Mesodermal cell (in vitro differentiated cells): Measurements from ENCODE around the gene KAT2B.

Experiments
- H3K27ac ChIP-seq: 2 replicates; pipeline ENCODE4 v1.7.0; 2013; ENCODE audit warnings: mild to moderate bottlenecking, low read depth, low read length, moderate library complexity; ENCODE audit not compliant: severe bottlenecking
- H3K36me3 ChIP-seq: 2 replicates; pipeline ENCODE4 v1.7.1; 2013; ENCODE audit warnings: mild to moderate bottlenecking, low read length, moderate library complexity; ENCODE audit not compliant: control insufficient read depth, insufficient read depth
- H3K4me1 ChIP-seq: one replicate; pipeline ENCODE4 v1.7.1; 2013; ENCODE audit warnings: mild to moderate bottlenecking, low read length; ENCODE audit not compliant: insufficient read depth, control insufficient read depth, poor library complexity, severe bottlenecking
- H3K4me3 ChIP-seq: 2 replicates; pipeline ENCODE4 v1.7.0; 2013; ENCODE audit warnings: low read length, control low read depth, mild to moderate bottlenecking; ENCODE audit not compliant: insufficient read depth, poor library complexity, severe bottlenecking; ENCODE audit errors: extremely low read depth
- H3K9me3 ChIP-seq: 2 replicates; pipeline ENCODE4 v1.7.1; 2013; ENCODE audit warnings: mild to moderate bottlenecking, low read length, moderate library complexity; ENCODE audit not compliant: control insufficient read depth
- WGBS, 2 experiments: methylation state at CpG; one replicate each; pipeline ENCODE4 v1.1.5; 2013; ENCODE audit warnings: missing lambda C conversion rate in 2 of 2; ENCODE audit not compliant: insufficient coverage in 2 of 2; 5-methylcytosine and 5-hydroxymethylcytosine counted together

KAT2B gene

GRCh38 chr3:20121088-20121487, 80.8 kb downstream of the KAT2B start:
- Histone ChIP-seq H3K27ac (no peak overlapping the region), H3K4me3 (no peak overlapping the region)
- WGBS, 2 experiments, result 100% methylated on average over 1 of the region's 3 CpGs

DNA sequence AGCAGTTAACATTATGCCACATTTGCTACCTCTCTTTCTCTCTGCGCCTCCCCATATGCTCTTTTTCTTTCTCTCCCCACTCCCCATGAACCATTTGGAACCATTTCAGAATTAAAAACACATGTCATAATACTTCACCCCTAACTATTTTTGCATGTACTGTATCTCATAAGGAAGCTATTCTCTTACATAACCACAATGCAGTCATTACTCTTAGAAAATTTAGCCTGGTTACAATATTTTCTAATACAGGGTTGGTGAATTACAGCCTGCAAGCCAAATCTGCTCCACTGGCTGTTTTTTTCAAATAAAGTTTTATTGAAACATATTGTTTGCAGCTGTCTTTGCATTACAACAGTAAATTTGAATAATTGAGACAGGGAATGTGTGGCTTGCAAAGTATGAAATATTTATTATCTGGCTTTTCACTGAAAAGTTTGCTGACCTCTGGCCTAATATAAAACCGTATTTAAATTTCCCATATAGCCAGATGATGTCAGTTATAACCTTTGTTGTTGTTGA, 82.9 kb downstream of the KAT2B start:
- Histone ChIP-seq H3K4me3 (no peak overlapping the region), H3K36me3 (no peaks in the 10 kb centered on the region), H3K27ac (no peak overlapping the region), H3K9me3 (no peaks in the 10 kb centered on the region), H3K4me1 (no peaks in the 10 kb centered on the region)
- 100% methylated on average over 1 of the region's 2 CpGs for WGBS, 2 experiments

More at GRCh38 chr3:20121088-20121487, 80.8 kb downstream of the KAT2B start:
- Histone ChIP-seq H3K36me3 (no peaks in the 10 kb centered on the region), H3K9me3 (no peaks in the 10 kb centered on the region), H3K4me1 (no peaks in the 10 kb centered on the region)

DNA sequence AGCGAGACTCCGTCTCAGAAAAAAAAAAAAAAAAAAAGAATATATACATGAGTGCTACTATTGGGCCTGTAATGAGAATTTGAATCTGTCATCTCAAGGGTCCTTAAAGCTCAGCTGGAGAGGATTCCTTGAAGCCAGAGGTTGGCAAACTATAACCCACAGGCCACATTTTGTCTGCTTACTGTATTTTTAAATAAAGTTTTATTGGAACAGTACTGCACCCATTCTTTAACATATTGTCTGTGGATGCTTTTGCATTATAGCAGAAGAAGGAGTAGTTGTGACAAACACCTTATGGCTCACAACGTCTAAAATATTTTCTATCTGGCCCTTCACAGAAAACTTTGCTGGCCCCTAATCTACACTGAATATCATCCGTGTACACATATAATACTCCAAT, 85.0 kb downstream of the KAT2B start:
- Histone ChIP-seq H3K27ac (no peak overlapping the region), H3K4me3 (no peak overlapping the region), H3K4me1 (no peaks in the 10 kb centered on the region), H3K36me3 (no peaks in the 10 kb centered on the region), H3K9me3 (no peaks in the 10 kb centered on the region)
- no CpG with 5 or more reads among the region's 4 CpGs for WGBS, 2 experiments

- H3K36me3 ChIP-seq, result no peaks in the 10 kb centered on the region
- WGBS, 2 experiments, result 90 to 95% methylated on average over 6 to 7 of the region's 10 CpGs
- H3K4me3 ChIP-seq, result no peak overlapping the region
- no peak overlapping the region for H3K27ac ChIP-seq
- no peaks in the 10 kb centered on the region for H3K9me3 ChIP-seq
- H3K4me1 ChIP-seq, result no peaks in the 10 kb centered on the region
Observed at GRCh38 chr3:20125897-20126296, 85.7 kb downstream of the KAT2B start.

DNA sequence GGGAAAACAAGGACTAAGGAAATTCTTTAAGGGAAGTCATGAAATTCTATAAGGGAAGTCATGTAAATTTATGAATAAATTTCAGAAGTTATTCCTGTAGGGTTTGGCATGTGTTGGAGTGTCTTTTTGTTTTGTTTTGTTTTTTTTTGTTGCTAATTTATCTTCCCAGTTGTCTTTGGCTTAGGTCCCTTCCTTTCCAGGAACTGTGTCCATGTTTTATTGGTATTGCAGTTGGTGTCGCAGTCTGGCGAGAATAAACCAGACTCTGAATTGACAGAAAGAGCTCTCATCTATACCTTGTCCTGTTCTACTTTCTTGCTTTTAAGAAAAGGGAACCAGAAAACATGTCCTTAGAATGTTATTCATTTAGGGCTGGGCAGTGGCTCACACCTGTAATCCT, 88.1 kb downstream of the KAT2B start:
- H3K4me1 ChIP-seq, result no peaks in the 10 kb centered on the region
- WGBS, 2 experiments, result no CpG with 5 or more reads among the region's 2 CpGs
- H3K36me3 ChIP-seq, result no peaks in the 10 kb centered on the region
- H3K4me3 ChIP-seq, result no peak overlapping the region
- H3K27ac ChIP-seq, result no peak overlapping the region
- H3K9me3 ChIP-seq, result no peaks in the 10 kb centered on the region

- H3K9me3 ChIP-seq, result no peaks in the 10 kb centered on the region
- WGBS, 2 experiments, result 89 to 90% methylated on average over 6 to 7 of the region's 7 CpGs
Observed at GRCh38 chr3:20130106-20130505, 89.9 kb downstream of the KAT2B start.

DNA sequence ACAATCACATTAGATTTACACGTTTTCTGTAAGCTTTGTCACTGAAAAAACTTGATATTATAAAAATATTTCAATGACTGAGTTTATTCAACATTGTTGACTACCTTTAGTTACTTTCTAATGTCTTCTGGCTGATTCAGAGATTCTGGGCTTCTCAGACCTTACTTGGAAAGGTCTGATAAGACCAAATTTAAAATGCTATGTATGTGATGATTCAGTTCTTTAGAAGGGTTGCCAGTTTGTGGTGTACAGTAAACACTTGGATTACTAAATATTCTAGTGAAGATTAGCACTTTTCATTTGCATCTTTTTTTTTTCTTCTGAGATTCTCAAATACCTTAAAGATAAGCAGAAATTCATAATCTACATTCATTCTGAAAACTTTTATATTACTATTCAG, 96.0 kb downstream of the KAT2B start:
- no CpG with 5 or more reads among the region's 1 CpG for WGBS, 2 experiments

More at GRCh38 chr3:20130106-20130505, 89.9 kb downstream of the KAT2B start:
- H3K36me3 ChIP-seq, result no peaks in the 10 kb centered on the region
- no peak overlapping the region for H3K27ac ChIP-seq
- H3K4me1 ChIP-seq, result no peaks in the 10 kb centered on the region
- H3K4me3 ChIP-seq, result no peak overlapping the region

GRCh38 chr3:20137647-20138046, 97.4 kb downstream of the KAT2B start:
- H3K4me1 ChIP-seq, result no peaks in the 10 kb centered on the region
- no peak overlapping the region for H3K27ac ChIP-seq
- H3K9me3 ChIP-seq, result no peaks in the 10 kb centered on the region
- 55 to 100% methylated on average over 2 to 4 of the region's 4 CpGs for WGBS, 2 experiments
- H3K36me3 ChIP-seq, result no peaks in the 10 kb centered on the region
- H3K4me3 ChIP-seq, result no peak overlapping the region

More for the DNA sequence above, 96.0 kb downstream of the KAT2B start:
- H3K4me1 ChIP-seq, result no peaks in the 10 kb centered on the region
- H3K9me3 ChIP-seq, result no peaks in the 10 kb centered on the region
- no peak overlapping the region for H3K27ac ChIP-seq
- no peaks in the 10 kb centered on the region for H3K36me3 ChIP-seq
- no peak overlapping the region for H3K4me3 ChIP-seq

GRCh38 chr3:20140881-20141280, 100.6 kb downstream of the KAT2B start:
- no peaks in the 10 kb centered on the region for H3K9me3 ChIP-seq
- WGBS, 2 experiments, result 80 to 100% methylated on average over 1 to 2 of the region's 2 CpGs
- no peak overlapping the region for H3K4me3 ChIP-seq
- H3K27ac ChIP-seq, result no peak overlapping the region
- no peaks in the 10 kb centered on the region for H3K36me3 ChIP-seq
- no peaks in the 10 kb centered on the region for H3K4me1 ChIP-seq

DNA sequence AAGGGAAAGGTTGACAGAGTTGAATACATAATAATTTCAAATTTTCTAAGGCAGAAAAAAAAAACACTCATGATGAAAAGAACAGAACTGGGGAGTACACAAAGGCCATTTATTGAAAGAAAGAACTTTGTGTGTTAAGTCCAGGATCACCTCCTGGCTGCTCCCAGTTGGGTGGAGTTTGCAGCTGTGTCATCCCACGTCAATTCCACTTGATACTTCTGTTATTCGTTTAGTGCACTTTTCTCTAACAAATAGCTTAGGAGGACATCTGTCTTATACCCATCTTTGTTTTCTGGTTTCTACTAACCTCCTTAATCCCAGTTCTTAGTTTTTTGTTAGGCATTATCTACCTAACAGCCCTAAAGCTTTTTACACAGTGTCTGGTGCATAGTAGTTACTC, 101.1 kb downstream of the KAT2B start:
- Histone ChIP-seq H3K9me3 (no peaks in the 10 kb centered on the region), H3K4me3 (no peak overlapping the region), H3K27ac (peak overlapping the region; percentile 70), H3K36me3 (no peaks in the 10 kb centered on the region), H3K4me1 (no peaks in the 10 kb centered on the region)
- 87 to 100% methylated on average over 1 to 2 of the region's 2 CpGs for WGBS, 2 experiments

DNA sequence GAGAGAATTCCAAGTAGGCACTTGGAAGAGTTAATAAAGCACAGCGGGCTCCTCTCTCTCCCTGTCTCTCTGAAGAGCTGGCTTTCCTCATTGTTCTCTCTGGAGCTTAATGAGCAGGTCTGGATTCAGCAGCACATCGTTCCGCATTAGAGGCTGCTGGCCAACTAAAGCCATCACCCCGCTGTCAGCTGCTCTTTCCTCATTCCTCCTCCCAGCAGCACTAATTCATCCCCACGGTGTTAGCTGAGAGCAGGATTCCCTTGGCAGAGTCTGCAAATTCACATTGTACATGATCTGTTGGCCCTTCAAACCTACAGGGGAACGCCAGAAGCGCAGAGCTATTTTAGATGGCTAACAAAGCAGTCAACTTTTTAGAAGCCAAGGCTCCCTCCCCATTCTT, 101.6 kb downstream of the KAT2B start:
- Histone ChIP-seq H3K36me3 (no peaks in the 10 kb centered on the region), H3K9me3 (no peaks in the 10 kb centered on the region), H3K4me3 (no peak overlapping the region), H3K27ac (peak overlapping the region; percentile 70), H3K4me1 (no peaks in the 10 kb centered on the region)
- 31 to 53% methylated on average over 5 to 7 of the region's 7 CpGs for WGBS, 2 experiments
